AG09309 (cell line): Measurements from ENCODE around the gene MYO10.

ENCODE experiments used
- DNase-seq: peaks from one replicate; pipeline ENCODE4 v3.0.0-alpha.2; 2010; ENCODE audit warnings: low read depth
- H3K4me3 ChIP-seq: 2 replicates; pipeline ENCODE4 v1.5.1; 2011; ENCODE audit warnings: mild to moderate bottlenecking, low read depth, low read length, moderate library complexity; ENCODE audit not compliant: control insufficient read depth
- CTCF ChIP-seq: IDR thresholded peaks from 2 replicates; pipeline ENCODE4 v1.5.1; 2011; ENCODE audit warnings: mild to moderate bottlenecking, low read depth, low read length, inconsistent platforms; ENCODE audit not compliant: insufficient read depth, control insufficient read depth; ENCODE audit errors: missing control alignments

Gene MYO10

GRCh38 chr5:16912080-16912479, 24.0 kb downstream of the MYO10 start:
- TF ChIP-seq CTCF: no peak
- no peak overlapping the region for H3K4me3 ChIP-seq
- DNase-seq: no peak

GRCh38 chr5:16909464-16909863, 26.6 kb downstream of the MYO10 start:
- no peak for TF ChIP-seq CTCF
- DNase-seq: no peak

GRCh38 chr5:16907270-16907669, 28.8 kb downstream of the MYO10 start:
- H3K4me3 ChIP-seq: no peak overlapping the region
- DNase-seq: no peak
- no peak for TF ChIP-seq CTCF

More at GRCh38 chr5:16909464-16909863, 26.6 kb downstream of the MYO10 start:
- H3K4me3 ChIP-seq: no peak overlapping the region

DNA sequence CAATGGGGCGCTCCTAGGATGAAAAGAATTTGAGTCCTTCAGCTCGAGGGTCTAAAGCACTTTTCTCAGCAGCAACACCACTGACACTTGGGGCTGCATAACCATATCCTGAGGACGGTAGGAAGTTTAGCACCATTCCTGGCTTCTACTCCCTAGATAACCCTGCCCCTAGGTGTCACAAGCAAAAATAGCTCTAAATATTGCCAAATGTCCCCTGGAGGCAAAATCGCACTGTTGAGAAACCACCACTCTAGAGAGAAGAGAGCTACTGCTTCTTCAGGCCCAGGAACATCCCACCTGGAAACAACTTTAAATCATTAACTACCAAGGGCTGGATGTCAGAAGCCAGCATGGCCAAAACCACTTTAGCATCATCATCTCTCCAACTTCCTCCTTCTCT, 29.8 kb downstream of the MYO10 start:
- no peak overlapping the region for H3K4me3 ChIP-seq
- no peak for DNase-seq
- no peak for TF ChIP-seq CTCF

DNA sequence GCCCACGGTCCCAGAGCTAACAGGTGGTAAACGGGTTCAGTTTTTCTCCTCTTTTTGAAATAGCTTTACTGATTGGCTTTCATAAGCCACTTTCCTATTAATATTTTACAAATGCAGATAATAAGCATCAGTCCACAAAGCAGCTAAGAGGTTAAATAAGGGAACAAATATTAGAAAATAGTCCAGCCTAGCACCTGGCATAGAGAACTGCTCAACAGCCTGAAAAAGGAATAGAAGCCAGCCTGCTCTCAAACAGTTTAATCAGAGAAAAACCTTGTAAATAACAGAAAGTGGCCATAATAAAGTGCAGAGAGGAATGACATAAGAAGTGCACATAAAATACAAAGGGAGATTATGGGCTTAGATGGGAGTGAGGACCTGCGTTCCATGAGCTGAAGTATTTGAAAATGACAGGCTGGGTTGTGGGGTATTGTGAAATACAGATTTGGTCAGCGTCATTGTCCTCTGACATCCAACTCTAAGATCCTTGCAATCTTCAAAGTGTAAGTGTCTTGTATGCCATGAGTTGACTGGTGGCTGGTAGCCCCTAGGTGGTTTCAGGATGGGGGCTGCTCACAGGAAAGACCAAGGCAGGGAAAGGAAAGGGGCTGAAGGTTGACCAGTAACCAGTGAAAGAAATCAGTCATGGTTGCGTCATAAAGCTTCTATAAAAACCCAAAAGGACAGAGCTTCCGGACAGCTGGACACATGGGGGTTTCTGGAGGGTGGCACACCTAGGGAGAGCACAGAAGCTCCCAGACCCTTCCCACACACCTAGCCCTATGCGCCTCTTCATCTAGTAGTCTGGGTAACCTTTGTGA, 32.4 kb downstream of the MYO10 start:
- DNase-seq: no peak
- no peak for TF ChIP-seq CTCF
- H3K4me3 ChIP-seq: no peak overlapping the region

GRCh38 chr5:16902846-16903245, 33.2 kb downstream of the MYO10 start:
- no peak for TF ChIP-seq CTCF
- peak; percentile 80 for DNase-seq
- no peak overlapping the region for H3K4me3 ChIP-seq
